ENCODE results near the gene COL9A3.

COL9A3 gene

DNA sequence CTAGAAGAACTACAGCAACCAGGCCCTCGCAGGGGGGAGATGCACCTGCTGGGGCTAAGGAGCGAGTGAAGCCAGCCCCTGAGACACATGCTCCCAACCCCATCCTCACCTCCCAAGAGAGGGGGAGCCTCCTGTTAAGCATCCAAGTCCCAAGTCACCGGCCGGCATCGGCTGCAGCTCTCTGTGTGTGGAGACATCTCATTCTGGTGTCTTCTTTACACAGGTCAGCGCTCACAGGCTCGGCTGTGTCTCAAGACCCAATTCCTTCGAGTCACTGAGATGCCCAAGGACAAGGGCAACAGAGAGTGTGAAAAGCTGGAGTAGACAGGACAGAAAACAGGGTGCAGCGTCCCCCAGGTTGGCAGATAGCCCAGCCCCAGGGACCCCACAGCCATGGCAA is 41.6 kb upstream of the COL9A3 start:
- DNase-seq (ENCODE audit: extremely low read depth, low read depth) = no peak
- TF ChIP-seq, protein P1, sequence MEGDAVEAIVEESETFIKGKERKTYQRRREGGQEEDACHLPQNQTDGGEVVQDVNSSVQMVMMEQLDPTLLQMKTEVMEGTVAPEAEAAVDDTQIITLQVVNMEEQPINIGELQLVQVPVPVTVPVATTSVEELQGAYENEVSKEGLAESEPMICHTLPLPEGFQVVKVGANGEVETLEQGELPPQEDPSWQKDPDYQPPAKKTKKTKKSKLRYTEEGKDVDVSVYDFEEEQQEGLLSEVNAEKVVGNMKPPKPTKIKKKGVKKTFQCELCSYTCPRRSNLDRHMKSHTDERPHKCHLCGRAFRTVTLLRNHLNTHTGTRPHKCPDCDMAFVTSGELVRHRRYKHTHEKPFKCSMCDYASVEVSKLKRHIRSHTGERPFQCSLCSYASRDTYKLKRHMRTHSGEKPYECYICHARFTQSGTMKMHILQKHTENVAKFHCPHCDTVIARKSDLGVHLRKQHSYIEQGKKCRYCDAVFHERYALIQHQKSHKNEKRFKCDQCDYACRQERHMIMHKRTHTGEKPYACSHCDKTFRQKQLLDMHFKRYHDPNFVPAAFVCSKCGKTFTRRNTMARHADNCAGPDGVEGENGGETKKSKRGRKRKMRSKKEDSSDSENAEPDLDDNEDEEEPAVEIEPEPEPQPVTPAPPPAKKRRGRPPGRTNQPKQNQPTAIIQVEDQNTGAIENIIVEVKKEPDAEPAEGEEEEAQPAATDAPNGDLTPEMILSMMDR (IDR thresholded peaks at IDR 0.05; ENCODE audit: low read depth, low read length) = no peak

DNA sequence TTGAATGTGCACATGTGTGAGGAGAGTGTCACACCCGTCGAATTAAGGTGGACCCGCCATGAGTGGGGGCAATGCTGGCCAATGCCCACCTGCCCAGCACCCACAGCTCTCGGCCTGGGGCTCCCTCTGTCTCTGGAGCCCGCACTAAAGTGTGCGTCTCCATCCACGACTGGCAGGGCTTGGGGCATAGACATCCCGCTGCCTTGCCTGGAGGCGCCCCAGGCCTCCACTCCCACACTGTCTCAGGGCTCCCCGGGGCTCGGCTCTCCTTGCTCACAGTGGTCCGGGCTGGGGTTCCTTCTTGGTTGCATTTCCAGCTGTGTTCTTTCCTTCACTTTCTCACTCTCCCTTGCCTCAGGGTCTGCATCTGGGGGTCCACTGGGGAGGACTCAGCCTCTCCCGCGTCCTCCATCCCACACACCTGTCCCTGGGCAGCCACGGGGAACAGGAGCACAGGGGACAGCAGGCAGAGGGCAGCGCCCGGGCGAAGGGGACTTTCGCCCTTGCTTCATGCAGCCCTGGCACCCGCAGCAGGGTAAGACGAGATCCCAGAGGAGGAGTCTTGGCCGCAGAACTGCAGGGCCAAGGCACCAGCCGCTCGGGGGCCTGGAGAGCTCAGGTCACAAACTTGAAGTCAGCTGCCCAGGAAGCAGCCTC is 40.7 kb upstream of the COL9A3 start:
- TF ChIP-seq, protein P1 (IDR thresholded peaks at IDR 0.05; ENCODE audit: low read depth, low read length) = no peak
- DNase-seq (ENCODE audit: extremely low read depth, low read depth) = no peak

DNA sequence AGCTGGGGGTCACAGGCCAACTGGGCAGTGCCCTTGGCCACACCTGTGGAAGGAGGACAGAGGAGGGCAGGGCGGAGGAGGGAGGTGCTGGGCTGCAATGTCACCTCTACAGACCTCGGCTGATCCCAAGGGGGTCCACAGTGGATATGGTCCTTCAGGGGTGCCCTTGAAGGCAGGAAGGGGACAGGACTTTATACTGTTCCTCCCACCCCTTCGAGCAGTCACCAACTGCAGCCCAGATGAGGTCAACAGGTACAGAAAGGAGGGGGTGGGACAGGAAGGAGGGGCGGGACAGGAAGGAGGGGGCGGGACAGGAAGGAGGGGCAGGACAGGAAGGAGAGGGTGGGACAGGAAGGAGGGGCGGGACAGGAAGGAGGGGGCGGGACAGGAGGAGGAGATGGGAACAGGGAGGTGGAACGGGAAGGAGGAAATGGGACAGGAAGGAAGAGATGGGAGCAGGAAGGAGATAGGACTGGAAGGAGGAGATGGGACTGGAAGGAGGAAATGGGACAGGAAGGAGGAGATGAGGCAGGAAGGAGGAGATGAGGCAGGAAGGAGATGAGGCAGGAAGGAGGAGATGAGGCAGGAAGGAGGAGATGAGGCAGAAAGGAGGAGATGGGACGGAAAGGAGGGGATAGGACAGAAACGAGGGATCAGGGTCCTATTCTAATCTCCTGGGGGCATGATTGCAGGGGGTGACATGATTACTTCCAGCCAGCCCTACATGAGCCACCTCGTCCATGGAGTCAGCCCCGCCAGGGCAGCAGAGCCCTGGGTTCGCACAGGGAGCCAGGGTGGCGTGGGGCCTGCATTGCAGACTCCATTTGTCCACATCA is 39.9 kb upstream of the COL9A3 start:
- no peak for DNase-seq (ENCODE audit: extremely low read depth, low read depth)
- TF ChIP-seq, protein P1 (IDR thresholded peaks at IDR 0.05; ENCODE audit: low read depth, low read length) = no peak

DNA sequence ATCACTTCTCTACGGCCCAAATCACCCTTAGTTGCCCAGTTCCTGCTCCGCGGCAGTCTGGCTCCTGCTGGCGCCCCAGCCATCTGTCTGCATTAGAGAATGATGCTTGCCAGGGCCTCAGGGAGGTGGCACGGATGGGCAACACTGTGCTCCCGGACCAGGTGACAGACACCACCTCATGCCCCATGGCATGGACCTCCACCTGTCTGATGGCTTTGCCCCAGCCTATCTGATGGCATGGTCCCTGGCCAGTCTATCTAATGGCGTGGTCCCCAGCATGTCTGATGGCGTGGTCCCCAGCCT is 39.4 kb upstream of the COL9A3 start:
- DNase-seq (ENCODE audit: extremely low read depth, low read depth) = no peak
- TF ChIP-seq, protein P1 (IDR thresholded peaks at IDR 0.05; ENCODE audit: low read depth, low read length) = no peak

DNA sequence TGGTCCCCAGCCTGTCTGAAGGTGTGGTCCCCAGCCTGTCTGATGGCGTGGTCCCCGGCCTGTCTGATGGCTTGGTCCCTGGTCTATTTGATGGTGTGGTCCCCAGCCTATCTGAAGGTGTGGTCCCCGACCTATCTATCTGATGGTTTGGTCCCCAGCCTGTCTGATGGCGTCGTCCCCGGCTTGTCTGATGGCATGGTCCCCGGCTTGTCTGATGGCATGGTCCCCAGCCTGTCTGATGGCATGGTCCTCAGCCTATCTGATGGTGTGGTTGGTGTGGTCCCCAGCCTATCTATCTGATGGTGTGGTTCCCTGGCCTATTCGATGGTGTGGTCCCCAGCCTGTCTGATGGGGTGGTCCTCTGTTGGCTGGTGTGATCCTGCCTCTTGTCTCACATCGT is 38.8 kb upstream of the COL9A3 start:
- DNase-seq (ENCODE audit: extremely low read depth, low read depth) = no peak
- TF ChIP-seq, protein P1 (IDR thresholded peaks at IDR 0.05; ENCODE audit: low read depth, low read length) = no peak

DNA sequence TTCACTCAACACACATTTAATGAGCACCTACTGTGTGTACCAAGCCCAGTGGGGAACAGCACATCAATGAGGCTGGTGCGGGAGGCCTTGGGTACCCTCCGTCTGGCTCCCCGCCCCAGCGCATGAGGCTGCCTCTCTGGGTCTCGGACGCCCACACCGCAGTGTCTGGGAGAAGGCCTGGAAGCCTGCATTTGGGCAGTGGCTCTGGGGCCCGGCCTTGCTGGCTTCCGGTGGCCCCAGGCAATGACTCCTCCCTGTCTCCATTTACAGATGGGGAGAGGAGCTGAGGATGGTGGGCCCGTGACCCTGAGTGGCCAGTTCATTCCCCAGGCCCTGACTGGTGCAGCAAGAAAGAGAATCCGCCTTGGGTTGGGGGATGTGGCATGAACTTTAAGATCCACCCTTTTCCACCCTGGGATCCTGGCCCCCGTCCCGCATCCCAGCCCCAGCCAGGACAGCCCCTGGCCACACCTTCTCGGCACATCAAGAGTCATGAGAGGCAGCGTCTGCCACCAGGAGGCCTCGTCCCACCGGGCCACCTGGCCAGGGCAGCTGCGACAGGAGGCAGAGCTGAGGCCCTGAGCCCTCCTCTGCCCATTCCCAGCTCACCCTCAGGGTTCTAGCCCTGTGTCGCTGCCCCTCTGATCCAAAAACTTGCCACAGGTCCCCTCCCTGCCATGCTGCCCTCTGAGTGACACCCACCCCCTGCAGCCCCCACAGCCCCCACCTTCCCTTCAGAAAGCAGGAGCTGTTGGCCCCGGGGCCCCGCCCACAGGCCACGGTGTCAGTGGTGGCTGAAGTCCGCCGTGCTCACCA is 38.0 kb upstream of the COL9A3 start:
- no peak for DNase-seq (ENCODE audit: extremely low read depth, low read depth)
- TF ChIP-seq, protein P1 (IDR thresholded peaks at IDR 0.05; ENCODE audit: low read depth, low read length) = no peak

DNA sequence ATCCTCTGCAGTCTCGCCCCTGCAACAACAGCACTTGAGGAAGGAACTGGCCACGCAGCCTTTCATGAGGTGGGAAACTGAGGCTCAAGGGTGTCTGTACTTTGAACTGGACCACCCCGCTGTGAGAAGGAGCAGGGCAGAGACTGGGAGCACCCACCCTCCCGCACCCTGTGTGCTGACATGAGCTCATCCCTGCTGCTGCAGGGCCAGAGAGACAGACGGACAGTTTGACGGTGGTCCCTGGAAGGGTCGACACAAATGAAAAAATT is 37.5 kb upstream of the COL9A3 start:
- TF ChIP-seq, protein P1 (IDR thresholded peaks at IDR 0.05; ENCODE audit: low read depth, low read length) = no peak
- DNase-seq (ENCODE audit: extremely low read depth, low read depth) = no peak
